ENCODE measurements around the gene ORMDL1. TPM values are rescaled to one million over a fixed set of nuclear protein-coding genes. Genes with fewer than 3 reads are reported as not detected.

ORMDL1 gene
- total RNA-seq, 1 experiment from 2014 or later: 38.4 TPM

DNA sequence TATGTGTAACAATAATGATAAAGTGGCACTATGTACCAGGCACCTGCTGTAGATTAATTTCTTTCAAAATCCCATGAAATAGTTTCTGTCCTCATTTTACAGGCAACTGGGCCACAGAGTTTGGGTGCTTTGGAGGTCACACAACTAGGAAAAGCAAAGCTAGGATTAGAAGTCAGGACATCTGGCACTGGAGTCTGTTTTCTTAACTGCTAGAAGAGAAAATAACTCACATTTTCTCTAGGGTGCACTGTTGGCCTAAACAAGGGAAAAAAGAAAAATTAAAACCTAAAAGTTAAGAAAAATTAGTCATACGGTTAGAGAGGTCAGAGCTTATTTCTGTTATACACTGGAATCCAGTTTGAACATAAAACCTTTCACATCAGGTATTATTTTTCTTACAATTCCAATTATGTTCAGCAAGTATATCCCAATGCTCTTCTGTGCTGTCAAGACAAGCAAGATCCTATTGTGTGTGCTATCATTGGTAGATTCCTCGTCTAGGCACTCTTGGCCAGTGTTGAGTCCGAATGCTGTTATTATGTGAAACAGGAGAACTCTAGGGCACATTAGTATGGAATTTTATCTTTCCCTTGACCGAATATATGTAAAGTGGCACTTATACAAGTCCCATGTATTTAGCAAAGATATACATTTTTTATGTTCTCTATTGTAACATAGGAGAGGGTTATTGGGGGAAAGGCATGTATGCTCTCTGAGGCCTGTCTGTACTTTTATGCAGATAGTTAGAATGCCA is 20.1 kb downstream of the ORMDL1 start (continued):
- TF ChIP-seq, protein P1, sequence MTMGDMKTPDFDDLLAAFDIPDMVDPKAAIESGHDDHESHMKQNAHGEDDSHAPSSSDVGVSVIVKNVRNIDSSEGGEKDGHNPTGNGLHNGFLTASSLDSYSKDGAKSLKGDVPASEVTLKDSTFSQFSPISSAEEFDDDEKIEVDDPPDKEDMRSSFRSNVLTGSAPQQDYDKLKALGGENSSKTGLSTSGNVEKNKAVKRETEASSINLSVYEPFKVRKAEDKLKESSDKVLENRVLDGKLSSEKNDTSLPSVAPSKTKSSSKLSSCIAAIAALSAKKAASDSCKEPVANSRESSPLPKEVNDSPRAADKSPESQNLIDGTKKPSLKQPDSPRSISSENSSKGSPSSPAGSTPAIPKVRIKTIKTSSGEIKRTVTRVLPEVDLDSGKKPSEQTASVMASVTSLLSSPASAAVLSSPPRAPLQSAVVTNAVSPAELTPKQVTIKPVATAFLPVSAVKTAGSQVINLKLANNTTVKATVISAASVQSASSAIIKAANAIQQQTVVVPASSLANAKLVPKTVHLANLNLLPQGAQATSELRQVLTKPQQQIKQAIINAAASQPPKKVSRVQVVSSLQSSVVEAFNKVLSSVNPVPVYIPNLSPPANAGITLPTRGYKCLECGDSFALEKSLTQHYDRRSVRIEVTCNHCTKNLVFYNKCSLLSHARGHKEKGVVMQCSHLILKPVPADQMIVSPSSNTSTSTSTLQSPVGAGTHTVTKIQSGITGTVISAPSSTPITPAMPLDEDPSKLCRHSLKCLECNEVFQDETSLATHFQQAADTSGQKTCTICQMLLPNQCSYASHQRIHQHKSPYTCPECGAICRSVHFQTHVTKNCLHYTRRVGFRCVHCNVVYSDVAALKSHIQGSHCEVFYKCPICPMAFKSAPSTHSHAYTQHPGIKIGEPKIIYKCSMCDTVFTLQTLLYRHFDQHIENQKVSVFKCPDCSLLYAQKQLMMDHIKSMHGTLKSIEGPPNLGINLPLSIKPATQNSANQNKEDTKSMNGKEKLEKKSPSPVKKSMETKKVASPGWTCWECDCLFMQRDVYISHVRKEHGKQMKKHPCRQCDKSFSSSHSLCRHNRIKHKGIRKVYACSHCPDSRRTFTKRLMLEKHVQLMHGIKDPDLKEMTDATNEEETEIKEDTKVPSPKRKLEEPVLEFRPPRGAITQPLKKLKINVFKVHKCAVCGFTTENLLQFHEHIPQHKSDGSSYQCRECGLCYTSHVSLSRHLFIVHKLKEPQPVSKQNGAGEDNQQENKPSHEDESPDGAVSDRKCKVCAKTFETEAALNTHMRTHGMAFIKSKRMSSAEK (CRISPR knock-in tag; IDR thresholded peaks at IDR 0.05; ENCODE audit: borderline replicate concordance): no peak
- TF ChIP-seq, protein P2, sequence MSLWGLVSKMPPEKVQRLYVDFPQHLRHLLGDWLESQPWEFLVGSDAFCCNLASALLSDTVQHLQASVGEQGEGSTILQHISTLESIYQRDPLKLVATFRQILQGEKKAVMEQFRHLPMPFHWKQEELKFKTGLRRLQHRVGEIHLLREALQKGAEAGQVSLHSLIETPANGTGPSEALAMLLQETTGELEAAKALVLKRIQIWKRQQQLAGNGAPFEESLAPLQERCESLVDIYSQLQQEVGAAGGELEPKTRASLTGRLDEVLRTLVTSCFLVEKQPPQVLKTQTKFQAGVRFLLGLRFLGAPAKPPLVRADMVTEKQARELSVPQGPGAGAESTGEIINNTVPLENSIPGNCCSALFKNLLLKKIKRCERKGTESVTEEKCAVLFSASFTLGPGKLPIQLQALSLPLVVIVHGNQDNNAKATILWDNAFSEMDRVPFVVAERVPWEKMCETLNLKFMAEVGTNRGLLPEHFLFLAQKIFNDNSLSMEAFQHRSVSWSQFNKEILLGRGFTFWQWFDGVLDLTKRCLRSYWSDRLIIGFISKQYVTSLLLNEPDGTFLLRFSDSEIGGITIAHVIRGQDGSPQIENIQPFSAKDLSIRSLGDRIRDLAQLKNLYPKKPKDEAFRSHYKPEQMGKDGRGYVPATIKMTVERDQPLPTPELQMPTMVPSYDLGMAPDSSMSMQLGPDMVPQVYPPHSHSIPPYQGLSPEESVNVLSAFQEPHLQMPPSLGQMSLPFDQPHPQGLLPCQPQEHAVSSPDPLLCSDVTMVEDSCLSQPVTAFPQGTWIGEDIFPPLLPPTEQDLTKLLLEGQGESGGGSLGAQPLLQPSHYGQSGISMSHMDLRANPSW (CRISPR knock-in tag; conservative IDR thresholded peaks at IDR 0.05; ENCODE audit: low read depth): no peak

GRCh38 chr2:189762551-189763298 is 21.4 kb downstream of the ORMDL1 start, which contains the start of gene OSGEPL1:
Gene OSGEPL1 (minus strand): TSS chr2:189762792. CDS start chr2:189761640, 1,152 bp downstream.
- no peaks in the 10 kb centered on the region for H3K9me3 Mint-ChIP-seq
- no peaks in the 10 kb centered on the region for H3K27me3 Mint-ChIP-seq (ENCODE audit: low read depth)
- DNase-seq (ENCODE audit: low spot score): peak; percentile 93
- ATAC-seq: peak; percentile 97
- ChIA-PET CTCF (interaction anchor here (0.8 to 2.4 kb wide), 23 partner anchors 9 to 557 kb away, joined by 3 to 15 read pairs (median 4); partner anchors contain the start of genes ANKAR, ASNSD1, HIBCH and ORMDL1), POLR2A (interaction anchor here (0.7 to 1.3 kb wide), 7 partner anchors 9 to 557 kb away, joined by 3 to 15 read pairs (median 4); partner anchors contain the start of genes ANKAR, HIBCH, ORMDL1 and PMS1)
- peak within 1 kb of the TSS; percentile 96 for H3K27ac Mint-ChIP-seq
- H3K36me3 Mint-ChIP-seq: peaks cover 12% of the 10 kb centered on the region
- H3K4me1 Mint-ChIP-seq: peaks cover 3% of the 10 kb centered on the region; the same call in 1 of the 2 replicates
- peak within 1 kb of the TSS; percentile 89 for H3K4me3 Mint-ChIP-seq
- TF ChIP-seq, protein P3, sequence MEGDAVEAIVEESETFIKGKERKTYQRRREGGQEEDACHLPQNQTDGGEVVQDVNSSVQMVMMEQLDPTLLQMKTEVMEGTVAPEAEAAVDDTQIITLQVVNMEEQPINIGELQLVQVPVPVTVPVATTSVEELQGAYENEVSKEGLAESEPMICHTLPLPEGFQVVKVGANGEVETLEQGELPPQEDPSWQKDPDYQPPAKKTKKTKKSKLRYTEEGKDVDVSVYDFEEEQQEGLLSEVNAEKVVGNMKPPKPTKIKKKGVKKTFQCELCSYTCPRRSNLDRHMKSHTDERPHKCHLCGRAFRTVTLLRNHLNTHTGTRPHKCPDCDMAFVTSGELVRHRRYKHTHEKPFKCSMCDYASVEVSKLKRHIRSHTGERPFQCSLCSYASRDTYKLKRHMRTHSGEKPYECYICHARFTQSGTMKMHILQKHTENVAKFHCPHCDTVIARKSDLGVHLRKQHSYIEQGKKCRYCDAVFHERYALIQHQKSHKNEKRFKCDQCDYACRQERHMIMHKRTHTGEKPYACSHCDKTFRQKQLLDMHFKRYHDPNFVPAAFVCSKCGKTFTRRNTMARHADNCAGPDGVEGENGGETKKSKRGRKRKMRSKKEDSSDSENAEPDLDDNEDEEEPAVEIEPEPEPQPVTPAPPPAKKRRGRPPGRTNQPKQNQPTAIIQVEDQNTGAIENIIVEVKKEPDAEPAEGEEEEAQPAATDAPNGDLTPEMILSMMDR (IDR thresholded peaks at IDR 0.05): peak; percentile 20; the same call in 1 of the 2 replicates
- TF ChIP-seq, protein P4, sequence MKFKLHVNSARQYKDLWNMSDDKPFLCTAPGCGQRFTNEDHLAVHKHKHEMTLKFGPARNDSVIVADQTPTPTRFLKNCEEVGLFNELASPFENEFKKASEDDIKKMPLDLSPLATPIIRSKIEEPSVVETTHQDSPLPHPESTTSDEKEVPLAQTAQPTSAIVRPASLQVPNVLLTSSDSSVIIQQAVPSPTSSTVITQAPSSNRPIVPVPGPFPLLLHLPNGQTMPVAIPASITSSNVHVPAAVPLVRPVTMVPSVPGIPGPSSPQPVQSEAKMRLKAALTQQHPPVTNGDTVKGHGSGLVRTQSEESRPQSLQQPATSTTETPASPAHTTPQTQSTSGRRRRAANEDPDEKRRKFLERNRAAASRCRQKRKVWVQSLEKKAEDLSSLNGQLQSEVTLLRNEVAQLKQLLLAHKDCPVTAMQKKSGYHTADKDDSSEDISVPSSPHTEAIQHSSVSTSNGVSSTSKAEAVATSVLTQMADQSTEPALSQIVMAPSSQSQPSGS (CRISPR knock-in tag; IDR thresholded peaks at IDR 0.05; ENCODE audit: borderline replicate concordance, low read depth): no peak
- TF ChIP-seq, protein P5, sequence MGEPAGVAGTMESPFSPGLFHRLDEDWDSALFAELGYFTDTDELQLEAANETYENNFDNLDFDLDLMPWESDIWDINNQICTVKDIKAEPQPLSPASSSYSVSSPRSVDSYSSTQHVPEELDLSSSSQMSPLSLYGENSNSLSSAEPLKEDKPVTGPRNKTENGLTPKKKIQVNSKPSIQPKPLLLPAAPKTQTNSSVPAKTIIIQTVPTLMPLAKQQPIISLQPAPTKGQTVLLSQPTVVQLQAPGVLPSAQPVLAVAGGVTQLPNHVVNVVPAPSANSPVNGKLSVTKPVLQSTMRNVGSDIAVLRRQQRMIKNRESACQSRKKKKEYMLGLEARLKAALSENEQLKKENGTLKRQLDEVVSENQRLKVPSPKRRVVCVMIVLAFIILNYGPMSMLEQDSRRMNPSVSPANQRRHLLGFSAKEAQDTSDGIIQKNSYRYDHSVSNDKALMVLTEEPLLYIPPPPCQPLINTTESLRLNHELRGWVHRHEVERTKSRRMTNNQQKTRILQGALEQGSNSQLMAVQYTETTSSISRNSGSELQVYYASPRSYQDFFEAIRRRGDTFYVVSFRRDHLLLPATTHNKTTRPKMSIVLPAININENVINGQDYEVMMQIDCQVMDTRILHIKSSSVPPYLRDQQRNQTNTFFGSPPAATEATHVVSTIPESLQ (CRISPR knock-in tag; IDR thresholded peaks at IDR 0.05): no peak
- TF ChIP-seq, protein P6, sequence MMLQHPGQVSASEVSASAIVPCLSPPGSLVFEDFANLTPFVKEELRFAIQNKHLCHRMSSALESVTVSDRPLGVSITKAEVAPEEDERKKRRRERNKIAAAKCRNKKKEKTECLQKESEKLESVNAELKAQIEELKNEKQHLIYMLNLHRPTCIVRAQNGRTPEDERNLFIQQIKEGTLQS (CRISPR knock-in tag; conservative IDR thresholded peaks at IDR 0.05): no peak
- TF ChIP-seq ZNF121 (CRISPR knock-in tag; IDR thresholded peaks at IDR 0.05) (no peak), FOXK1 (CRISPR knock-in tag; IDR thresholded peaks at IDR 0.05) (peak; percentile 81), CREB1 (CRISPR knock-in tag; IDR thresholded peaks at IDR 0.05) (0 out of 2 replicates have a peak, but pooled peaks have one; percentile 32), PREB (CRISPR knock-in tag; IDR thresholded peaks at IDR 0.05; ENCODE audit: borderline replicate concordance) (no peak), NR1H2 (CRISPR knock-in tag; IDR thresholded peaks at IDR 0.05) (no peak), TP53 (CRISPR knock-in tag; IDR thresholded peaks at IDR 0.05) (no peak), CDX4 (CRISPR knock-in tag; IDR thresholded peaks at IDR 0.05; ENCODE audit: borderline replicate concordance) (no peak), ZNF219 (CRISPR knock-in tag; IDR thresholded peaks at IDR 0.05; ENCODE audit: borderline replicate concordance) (no peak), SOX15 (CRISPR knock-in tag; IDR thresholded peaks at IDR 0.05) (no peak), RORB (CRISPR knock-in tag; IDR thresholded peaks at IDR 0.05) (no peak), KAT7 (CRISPR knock-in tag; IDR thresholded peaks at IDR 0.05; ENCODE audit: borderline replicate concordance) (0 out of 2 replicates have a peak, but pooled peaks have one; percentile 41), RELA (CRISPR knock-in tag; IDR thresholded peaks at IDR 0.05; ENCODE audit: borderline replicate concordance) (no peak)

Measured in WTC11 (cell line).